Cardiac fibroblast (primary cell): Measurements from ENCODE around the gene CSNK1G2.

Experiments
- DNase-seq, 2 donors: peaks; one replicate each; pipeline versions ENCODE4 v3.0.0 to v3.0.0-alpha.2; 2010; ENCODE audit warnings: low read depth in 2 of 2
- H3K4me3 ChIP-seq, 2 donors: replicated peaks in 1 of 2; 1 replicate in 1 of 2; 2 replicates in 1 of 2; pipeline ENCODE4 v1.5.1; 2011; ENCODE audit warnings: low read depth in 2 of 2, low read length in 2 of 2, mild to moderate bottlenecking in 2 of 2, moderate library complexity in 1 of 2
- CTCF ChIP-seq: IDR thresholded peaks from one replicate; pipeline ENCODE4 v1.5.1; 2011; ENCODE audit warnings: low read depth, mild to moderate bottlenecking, low read length, inconsistent platforms

Gene CSNK1G2

GRCh38 chr19:1917146-1917545, 23.8 kb upstream of the CSNK1G2 start:
- no peak for TF ChIP-seq CTCF
- no peak for DNase-seq
- no peak overlapping the region for H3K4me3 ChIP-seq

- DNase-seq, result no peak
- TF ChIP-seq CTCF, result no peak
- no peak overlapping the region for H3K4me3 ChIP-seq
These were observed 23.0 kb upstream of the CSNK1G2 start for GRCh38 chr19:1917926-1918325.

GRCh38 chr19:1918975-1919374, 22.0 kb upstream of the CSNK1G2 start:
- DNase-seq, result no peak
- TF ChIP-seq CTCF, result no peak
- H3K4me3 ChIP-seq, result no peak overlapping the region

- TF ChIP-seq CTCF, result no peak
- DNase-seq, result no peak
- no peak overlapping the region for H3K4me3 ChIP-seq
These were observed 20.3 kb upstream of the CSNK1G2 start for GRCh38 chr19:1920644-1921043.

- no peak overlapping the region for H3K4me3 ChIP-seq
- DNase-seq, result no peak
- no peak for TF ChIP-seq CTCF
These were observed 19.6 kb upstream of the CSNK1G2 start for GRCh38 chr19:1921326-1921725.

GRCh38 chr19:1921825-1922224, 19.1 kb upstream of the CSNK1G2 start:
- DNase-seq, result no peak
- no peak overlapping the region for H3K4me3 ChIP-seq
- no peak for TF ChIP-seq CTCF

GRCh38 chr19:1922803-1923202, 18.2 kb upstream of the CSNK1G2 start:
- no peak for DNase-seq
- no peak for TF ChIP-seq CTCF
- H3K4me3 ChIP-seq, result no peak overlapping the region
